ENCODE results near the gene CACNB4.

CACNB4 gene

GRCh38 chr2:151872463-151872862 lies 226.4 kb downstream of the CACNB4 start:
- in situ Hi-C loops (cut with MboI; ENCODE audit: low sequenced_read_pairs), result no loop called here

- in situ Hi-C loops (cut with MboI; ENCODE audit: low sequenced_read_pairs), result no loop called here
These were observed 229.6 kb downstream of the CACNB4 start for GRCh38 chr2:151869291-151869690.

DNA sequence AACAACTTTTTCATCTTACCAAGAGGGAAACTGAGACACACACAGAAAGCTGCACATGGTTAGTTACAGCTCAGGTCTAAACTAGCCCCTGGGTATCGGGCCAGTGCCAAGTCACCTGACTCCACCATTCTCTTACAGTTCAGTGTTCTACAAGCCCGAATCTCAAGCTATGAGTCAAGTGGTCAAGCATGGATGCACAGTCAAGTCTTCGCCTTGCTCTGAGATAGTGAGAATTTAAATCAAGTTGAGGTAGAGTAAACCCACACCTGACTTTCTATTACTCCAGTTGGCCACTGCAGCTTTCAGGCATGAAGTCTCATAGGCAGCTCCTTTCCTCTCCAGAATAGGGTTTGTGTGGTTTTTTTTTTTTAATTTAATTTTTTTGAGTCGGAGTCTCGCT lies 236.1 kb downstream of the CACNB4 start:
- in situ Hi-C loops (cut with MboI; ENCODE audit: low sequenced_read_pairs), result no loop called here

GRCh38 chr2:151861174-151861573 lies 237.7 kb downstream of the CACNB4 start:
- in situ Hi-C loops (cut with MboI; ENCODE audit: low sequenced_read_pairs), result no loop called here

DNA sequence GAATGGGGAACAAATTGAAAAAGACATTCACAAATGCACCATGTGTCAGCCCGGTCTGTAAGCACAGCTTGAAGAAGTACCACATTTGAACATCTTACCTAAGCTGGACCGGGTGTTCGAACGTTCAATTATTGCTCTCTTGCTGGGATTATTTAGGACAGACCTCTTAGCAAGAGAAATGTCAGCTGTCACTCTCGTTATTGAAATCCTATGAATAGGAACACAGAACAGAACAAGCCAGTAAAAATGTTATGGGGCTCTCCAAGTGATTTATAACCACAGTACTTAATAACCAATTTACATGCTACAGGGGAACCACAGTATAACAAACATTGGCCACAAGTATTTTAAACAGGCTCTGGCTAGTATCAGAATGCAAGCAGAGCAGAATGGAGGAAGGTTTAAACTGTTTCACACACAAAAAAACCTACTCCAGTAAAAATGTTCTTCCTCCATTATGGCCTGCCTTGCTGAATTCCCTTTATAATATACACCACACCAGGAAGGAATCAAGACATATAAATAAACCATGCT lies 238.2 kb downstream of the CACNB4 start:
- in situ Hi-C loops (cut with MboI; ENCODE audit: low sequenced_read_pairs), result no loop called here

GRCh38 chr2:151860210-151860609 lies 238.6 kb downstream of the CACNB4 start:
- in situ Hi-C loops (cut with MboI; ENCODE audit: low sequenced_read_pairs), result no loop called here

GRCh38 chr2:151857650-151858049 lies 241.2 kb downstream of the CACNB4 start:
- in situ Hi-C loops (cut with MboI; ENCODE audit: low sequenced_read_pairs), result no loop called here

- in situ Hi-C loops (cut with MboI; ENCODE audit: low sequenced_read_pairs), result no loop called here
These were observed 243.7 kb downstream of the CACNB4 start for GRCh38 chr2:151855111-151855510.

DNA sequence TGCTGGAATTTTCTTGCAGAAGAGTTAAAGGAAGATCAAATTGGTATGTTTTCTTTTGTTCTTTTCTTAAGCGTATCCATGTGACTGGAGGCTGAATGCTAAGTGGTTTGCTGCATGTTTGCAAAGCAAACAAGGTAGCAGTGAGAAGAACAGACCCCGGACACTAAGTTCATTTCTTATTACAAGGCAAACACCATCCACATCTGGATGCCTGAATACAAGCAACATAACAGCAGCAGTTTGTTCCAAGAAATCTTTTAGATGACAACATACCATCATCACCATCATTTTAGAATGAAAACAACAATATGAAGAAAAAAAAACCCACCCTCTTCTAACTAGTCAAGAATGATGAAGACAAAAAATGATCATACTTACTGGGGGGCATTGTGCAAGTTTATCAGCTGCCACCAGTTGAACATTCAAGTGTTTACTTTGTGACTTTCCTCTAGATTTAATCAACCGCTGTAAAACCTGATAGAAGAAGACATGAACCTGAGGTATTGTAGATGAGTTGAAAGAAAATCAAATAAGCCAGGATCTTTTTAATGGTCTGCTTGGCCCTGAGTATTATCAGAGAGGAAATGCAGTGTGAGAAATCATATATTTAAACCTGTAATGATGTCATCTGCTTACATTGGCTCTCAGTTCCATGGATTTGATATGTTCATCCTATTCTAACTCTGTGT lies 245.6 kb downstream of the CACNB4 start:
- in situ Hi-C loops (cut with MboI; ENCODE audit: low sequenced_read_pairs), result no loop called here

DNA sequence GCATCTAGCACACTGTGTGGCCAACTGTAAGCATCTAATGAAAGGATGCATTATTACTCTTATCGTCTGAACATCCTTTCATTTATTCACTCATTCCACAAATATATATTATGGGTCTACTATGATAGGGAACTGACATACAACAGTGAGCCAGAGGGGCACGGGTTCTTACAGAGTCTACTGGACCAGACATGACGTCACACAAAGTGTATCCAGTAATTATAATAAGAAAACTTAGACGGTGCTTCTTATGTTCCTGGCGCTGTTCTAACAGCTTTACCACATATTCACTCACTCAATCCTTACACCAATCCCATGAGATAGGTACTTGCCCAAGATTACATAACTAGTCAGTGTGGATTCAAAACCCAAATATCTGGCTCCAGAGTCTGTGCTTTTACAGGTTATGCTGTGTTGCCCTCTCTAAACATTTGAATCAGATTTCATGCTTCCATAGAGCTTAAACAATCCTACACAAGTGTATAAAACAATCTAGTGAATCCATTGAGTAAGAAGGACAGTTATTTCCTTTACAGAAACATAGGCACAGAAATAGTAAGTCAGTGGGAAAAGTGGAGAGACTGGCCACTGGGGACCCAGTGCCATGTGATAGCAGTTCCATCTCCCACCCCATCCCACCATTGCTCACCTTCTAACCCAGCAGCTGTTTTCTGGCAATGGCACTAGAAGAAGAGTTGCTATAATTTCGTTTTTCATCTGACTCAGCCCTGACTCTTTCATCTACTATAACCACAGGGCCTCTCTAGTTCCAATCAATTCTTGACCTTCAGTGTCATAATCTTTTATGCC lies 246.4 kb downstream of the CACNB4 start:
- in situ Hi-C loops (cut with MboI; ENCODE audit: low sequenced_read_pairs), result no loop called here

GRCh38 chr2:151851761-151852160 lies 247.1 kb downstream of the CACNB4 start:
- in situ Hi-C loops (cut with MboI; ENCODE audit: low sequenced_read_pairs), result no loop called here

DNA sequence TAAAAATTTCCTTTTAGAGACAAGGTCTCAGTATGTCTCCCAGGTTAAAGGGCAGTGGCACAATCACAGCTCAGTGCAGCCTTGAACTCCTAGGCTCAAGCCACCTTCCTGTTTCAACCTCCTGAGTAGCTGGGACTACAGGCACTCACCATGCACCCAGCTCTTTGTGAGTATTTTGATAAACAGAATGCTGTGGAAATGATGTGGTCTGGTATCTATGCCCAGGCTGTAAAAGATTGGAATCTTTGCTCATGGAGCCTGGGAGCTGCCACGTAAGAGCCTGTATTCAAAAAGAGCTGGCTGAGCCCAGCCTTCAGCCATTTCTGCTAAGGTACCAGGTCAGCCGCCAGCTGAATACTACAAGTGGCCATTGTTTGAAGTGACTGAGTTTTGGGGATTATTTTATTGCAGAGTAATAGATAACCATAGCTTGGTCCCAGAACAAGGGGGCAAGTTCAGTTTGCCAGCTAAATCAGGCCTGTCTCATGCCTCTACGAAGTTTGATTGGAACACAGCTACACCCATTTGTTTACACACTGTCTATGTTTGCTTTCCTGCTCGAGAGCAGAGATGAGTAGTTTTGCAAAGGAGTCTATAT lies 249.3 kb downstream of the CACNB4 start:
- in situ Hi-C loops (cut with MboI; ENCODE audit: low sequenced_read_pairs), result no loop called here

GRCh38 chr2:151845884-151846283 lies 253.0 kb downstream of the CACNB4 start:
- in situ Hi-C loops (cut with MboI; ENCODE audit: low sequenced_read_pairs), result no loop called here

DNA sequence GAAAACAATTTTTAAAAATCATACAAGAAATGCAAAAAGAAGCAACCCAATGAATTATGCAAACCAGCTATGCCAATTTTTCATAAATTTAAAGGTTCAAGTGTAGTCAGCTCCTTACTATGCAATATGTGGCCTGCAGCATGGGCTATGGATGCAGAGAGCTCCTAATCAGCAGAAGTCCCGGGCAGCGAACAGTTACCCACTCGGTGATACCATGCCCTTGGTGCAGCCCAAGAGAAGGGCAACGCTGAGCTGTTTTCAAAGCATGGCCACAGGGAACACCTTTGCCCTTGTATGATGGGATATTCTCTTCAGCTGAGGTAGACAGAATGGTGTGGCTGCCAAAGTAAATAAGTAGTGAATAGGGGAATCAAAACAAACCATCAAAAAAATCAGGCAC lies 253.4 kb downstream of the CACNB4 start:
- in situ Hi-C loops (cut with MboI; ENCODE audit: low sequenced_read_pairs), result no loop called here

DNA sequence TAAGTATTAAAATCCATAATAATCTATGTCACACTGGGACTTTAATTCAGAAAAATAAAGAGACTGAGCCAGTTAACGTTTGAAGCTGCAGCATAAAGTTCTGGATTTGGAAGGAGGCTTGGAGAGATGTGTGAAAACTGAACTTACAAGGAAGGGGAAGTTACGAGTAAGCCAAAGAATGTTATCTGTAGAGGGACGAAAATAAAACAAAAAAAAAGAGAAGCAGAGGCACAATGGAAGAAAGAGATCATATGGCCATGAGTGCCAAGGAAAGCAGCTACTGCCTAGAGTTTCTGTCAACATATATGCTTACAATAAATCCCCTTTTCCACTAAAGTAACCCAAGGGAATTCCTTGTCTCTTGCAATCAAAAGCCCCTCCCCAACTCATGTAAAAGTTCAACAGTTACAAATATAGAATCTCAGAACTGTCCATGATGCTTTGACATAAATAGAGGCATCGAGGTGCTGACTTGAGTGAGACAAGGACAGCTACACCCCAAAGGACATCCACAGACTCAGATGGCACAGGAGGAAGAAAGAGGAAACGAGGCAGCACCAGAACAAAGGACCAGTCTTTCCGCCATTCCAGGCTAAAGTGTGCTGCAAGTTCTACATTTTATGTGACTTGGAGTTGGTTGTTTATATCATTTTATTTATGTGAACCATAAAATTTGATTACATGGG lies 254.5 kb downstream of the CACNB4 start:
- in situ Hi-C loops (cut with MboI; ENCODE audit: low sequenced_read_pairs), result no loop called here

DNA sequence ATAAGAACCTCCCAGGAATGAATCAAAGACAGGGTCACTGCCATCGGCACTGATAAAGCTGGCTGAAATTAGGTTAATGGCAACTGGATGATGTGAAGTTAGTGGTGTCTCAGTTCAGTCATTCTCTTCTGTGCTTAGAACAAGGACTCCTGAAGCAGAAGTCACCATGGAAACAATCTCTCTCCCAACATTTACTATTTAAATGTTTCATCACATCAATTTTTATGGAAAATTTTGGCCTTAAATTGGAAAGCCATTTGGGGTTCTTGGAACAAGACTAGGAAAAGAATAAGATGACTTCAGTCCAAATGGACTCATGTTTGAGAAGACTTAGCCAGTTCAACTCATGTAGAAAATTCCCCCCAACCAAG lies 255.2 kb downstream of the CACNB4 start:
- in situ Hi-C loops (cut with MboI; ENCODE audit: low sequenced_read_pairs), result no loop called here

DNA sequence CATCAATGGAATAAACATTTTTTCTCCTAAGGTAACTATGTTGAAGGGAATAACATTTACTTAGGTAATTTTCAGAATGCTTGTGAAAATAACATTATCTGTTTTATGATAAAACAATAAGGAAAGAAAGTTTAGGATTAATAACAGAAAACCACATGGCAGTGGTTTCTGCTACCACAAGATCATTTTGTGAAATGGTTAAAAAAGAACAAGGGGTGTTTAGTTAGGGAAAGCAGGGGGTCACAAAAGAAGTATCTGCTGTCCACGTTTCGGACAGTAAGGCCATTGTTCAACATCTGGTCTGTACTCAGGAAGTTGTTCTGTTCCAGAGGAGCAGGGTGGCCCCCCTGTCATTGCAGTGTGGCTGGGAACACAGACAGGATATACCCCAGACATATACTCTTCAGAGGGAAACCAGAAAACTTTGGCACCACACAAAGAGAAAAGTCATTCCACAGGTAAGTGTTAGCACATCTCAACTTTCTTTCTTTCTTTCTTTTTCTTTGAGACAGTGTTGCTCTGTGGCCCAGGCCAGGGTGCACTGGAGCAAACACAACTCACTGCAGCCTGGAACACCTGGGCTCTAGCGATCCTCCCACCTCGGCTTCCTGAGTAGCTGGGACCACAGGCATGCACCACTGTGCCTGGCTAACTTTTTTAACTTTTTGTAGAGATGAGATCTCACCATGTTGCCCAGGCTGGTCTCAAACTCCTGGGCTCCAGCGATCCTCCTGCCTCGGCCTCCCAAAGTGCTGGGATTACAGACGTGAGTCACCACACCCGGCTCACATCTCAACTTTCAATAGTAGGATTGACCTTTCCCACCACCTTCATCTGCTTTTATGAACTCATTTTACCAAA lies 255.8 kb downstream of the CACNB4 start:
- in situ Hi-C loops (cut with MboI; ENCODE audit: low sequenced_read_pairs), result no loop called here

DNA sequence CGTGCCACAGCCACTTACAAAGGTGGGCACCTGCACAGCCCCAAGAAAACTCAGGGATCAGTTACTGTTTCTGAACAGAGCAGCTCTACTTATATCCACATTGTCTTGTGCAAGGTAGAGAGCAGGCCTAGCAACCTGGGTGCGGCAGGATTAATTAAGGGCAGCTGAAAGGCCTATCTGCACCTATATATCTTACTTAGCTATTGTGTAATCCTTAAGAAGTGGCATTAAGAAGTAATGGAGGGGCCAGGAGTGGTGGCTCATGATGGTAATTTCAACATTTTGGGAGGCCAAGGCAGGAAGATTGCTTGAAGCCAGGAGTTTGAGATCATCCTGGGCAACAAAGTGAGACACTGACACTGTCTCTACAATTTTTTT lies 257.8 kb downstream of the CACNB4 start:
- in situ Hi-C loops (cut with MboI; ENCODE audit: low sequenced_read_pairs), result no loop called here

- in situ Hi-C loops (cut with MboI; ENCODE audit: low sequenced_read_pairs), result no loop called here
These were observed 258.4 kb downstream of the CACNB4 start for GRCh38 chr2:151840216-151841046.

DNA sequence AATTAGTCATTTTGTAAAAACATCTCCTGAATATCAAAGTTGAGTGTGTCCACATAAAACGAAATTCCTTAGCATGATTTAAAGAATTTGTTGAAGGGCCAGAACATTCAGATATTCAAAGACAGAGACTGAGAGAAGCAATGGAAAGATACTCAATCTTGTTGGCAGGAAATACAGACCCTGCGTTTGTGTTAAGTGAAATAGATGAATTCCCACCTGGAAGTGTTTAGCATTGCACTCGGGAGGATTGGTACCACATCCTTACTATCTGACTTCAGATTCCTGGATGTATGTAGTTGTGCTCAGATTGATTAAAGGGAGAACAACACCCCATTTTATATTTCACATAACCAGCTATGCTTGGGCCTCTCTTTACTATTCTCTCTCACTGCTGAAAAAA lies 260.9 kb downstream of the CACNB4 start:
- in situ Hi-C loops (cut with MboI; ENCODE audit: low sequenced_read_pairs), result no loop called here

Measured in HL-60/S4 treated with retinoic acid at 250 ng/mL for 4 days and 3 days (cell line).